IMR-90 (cell line): ENCODE data around the gene PSPH. TPM values are rescaled to one million over a fixed set of nuclear protein-coding genes. Genes with fewer than 3 reads are reported as not detected.

Experiments
- ATAC-seq: fragments of 200-7000 bp; cut with Tn5 transposase; 2 replicates; pipeline ENCODE4 v1.9.1; 2020; ENCODE audit warnings: low read depth, mild to moderate bottlenecking, moderate library complexity
- BruUV-seq: library from RNA; stranded (reverse); fragments of 400-500 nt; replicated peaks from 2 replicates; lab custom pipeline; 2021; lab: Mats Ljungman, UMichigan
- CTCF ChIA-PET: fragments of 300-600 bp; formaldehyde crosslinking; extraction: SDS; loops from one replicate; lab custom pipeline; 2021; ENCODE audit warnings: antibody characterized with exemption; lab: Yijun Ruan, JAX
- POLR2A ChIA-PET: fragments of 300-600 bp; sonication (Branson Sonifier 250); formaldehyde crosslinking; loops from one replicate; lab custom pipeline; 2022; ENCODE audit warnings: antibody characterized with exemption; ENCODE audit not compliant: unreplicated experiment; lab: Charles Lee
- DNase-seq: peaks from one replicate; pipeline ENCODE4 v3.0.0; 2013
- H2AFZ ChIP-seq: replicated peaks from 2 replicates; pipeline ENCODE3; 2013; ENCODE audit warnings: low read length, mild to moderate bottlenecking; ENCODE audit not compliant: poor library complexity
- H2AK5ac ChIP-seq: 2 replicates; pipeline ENCODE4 v1.6.1; 2013; ENCODE audit warnings: low read depth, low read length, inconsistent platforms
- H2AK9ac ChIP-seq: replicated peaks from 2 replicates; pipeline ENCODE3; 2013; ENCODE audit warnings: mild to moderate bottlenecking, low read depth, low read length, moderate library complexity; ENCODE audit not compliant: poor library complexity
- H2BK120ac ChIP-seq: 2 replicates; pipeline ENCODE4 v1.6.1; 2013; ENCODE audit warnings: low read depth, low read length, inconsistent platforms
- H2BK15ac ChIP-seq: 3 replicates; pipeline ENCODE4 v1.6.1; 2013; ENCODE audit warnings: low read depth, low read length, inconsistent platforms
- H2BK20ac ChIP-seq: 2 replicates; pipeline ENCODE4 v1.6.1; 2013; ENCODE audit warnings: low read depth, mild to moderate bottlenecking, inconsistent platforms, low read length, moderate library complexity
- H2BK5ac ChIP-seq: 2 replicates; pipeline ENCODE4 v1.6.1; 2013; ENCODE audit warnings: mild to moderate bottlenecking, low read depth, low read length, inconsistent platforms; ENCODE audit not compliant: poor library complexity, severe bottlenecking
- H3K14ac ChIP-seq: replicated peaks from 2 replicates; pipeline ENCODE4 v1.6.1; 2013; ENCODE audit warnings: low read depth, low read length, inconsistent platforms
- H3K18ac ChIP-seq: 2 replicates; pipeline ENCODE4 v1.6.1; 2013; ENCODE audit warnings: low read depth, low read length, control low read depth
- H3K23ac ChIP-seq: 2 replicates; pipeline ENCODE4 v1.6.1; 2013; ENCODE audit warnings: low read depth, low read length, inconsistent platforms
- H3K27ac ChIP-seq: 2 replicates; pipeline ENCODE4 v1.5.1; 2013; ENCODE audit warnings: mild to moderate bottlenecking, control low read depth, low read length; ENCODE audit not compliant: insufficient read depth
- H3K27me3 ChIP-seq: 2 replicates; pipeline ENCODE4 v1.6.1; 2013; ENCODE audit warnings: low read length; ENCODE audit not compliant: control insufficient read depth, insufficient read depth
- H3K36me3 ChIP-seq: 2 replicates; pipeline ENCODE4 v1.6.1; 2013; ENCODE audit warnings: low read length, mixed read lengths; ENCODE audit not compliant: control insufficient read depth, insufficient read depth
- H3K4ac ChIP-seq: 2 replicates; pipeline ENCODE4 v1.6.1; 2013; ENCODE audit warnings: low read depth, low read length, inconsistent platforms
- H3K4me1 ChIP-seq: 2 replicates; pipeline ENCODE4 v1.6.1; 2013; ENCODE audit warnings: low read length, mixed read lengths; ENCODE audit not compliant: control insufficient read depth, insufficient read depth
- H3K4me2 ChIP-seq: 2 replicates; pipeline ENCODE4 v1.6.1; 2013; ENCODE audit warnings: low read depth, mild to moderate bottlenecking, control low read depth, low read length, moderate library complexity
- H3K4me3 ChIP-seq: 2 replicates; pipeline ENCODE4 v1.5.1; 2013; ENCODE audit warnings: low read depth, mild to moderate bottlenecking, control low read depth, low read length, moderate library complexity; ENCODE audit not compliant: insufficient read depth
- H3K56ac ChIP-seq: 2 replicates; pipeline ENCODE4 v1.6.1; 2013; ENCODE audit warnings: low read length, inconsistent platforms; ENCODE audit not compliant: insufficient read depth; ENCODE audit errors: extremely low read depth
- H3K79me1 ChIP-seq, 2 experiments: 2 replicates each; pipeline ENCODE4 v1.6.1; 2013; ENCODE audit warnings: low read length in 2 of 2, inconsistent platforms in 1 of 2, low read depth in 1 of 2
- H3K9ac ChIP-seq: 2 replicates; pipeline ENCODE4 v1.6.1; 2013; ENCODE audit warnings: low read depth, low read length, control low read depth
- H3K9me1 ChIP-seq: 2 replicates; pipeline ENCODE4 v1.6.1; 2013; ENCODE audit warnings: low read length, inconsistent platforms; ENCODE audit not compliant: insufficient read depth
- H3K9me3 ChIP-seq: 2 replicates; pipeline ENCODE4 v1.6.1; 2013; ENCODE audit warnings: low read length; ENCODE audit not compliant: control insufficient read depth, insufficient read depth
- H4K20me1 ChIP-seq: 2 replicates; pipeline ENCODE4 v1.6.1; 2013; ENCODE audit warnings: low read length, inconsistent platforms; ENCODE audit not compliant: insufficient read depth
- H4K5ac ChIP-seq: 2 replicates; pipeline ENCODE4 v1.6.1; 2013; ENCODE audit warnings: mild to moderate bottlenecking, low read depth, low read length, control low read depth
- H4K8ac ChIP-seq, 2 experiments: 2 replicates each; pipeline ENCODE4 v1.6.1; 2013; ENCODE audit warnings: low read depth in 2 of 2, low read length in 2 of 2, control low read depth in 1 of 2, inconsistent platforms in 1 of 2
- H4K91ac ChIP-seq: 2 replicates; pipeline ENCODE4 v1.6.1; 2013; ENCODE audit warnings: low read depth, low read length, inconsistent platforms; ENCODE audit not compliant: insufficient read depth
- CEBPB ChIP-seq: IDR thresholded peaks from 2 replicates; pipeline ENCODE4 v1.6.1; 2012; ENCODE audit warnings: low read depth, low read length, improper control_type of control experiment
- CHD1 ChIP-seq: IDR thresholded peaks from 2 replicates; pipeline ENCODE4 v1.6.1; 2012; ENCODE audit warnings: low read depth, low read length, improper control_type of control experiment
- ELK1 ChIP-seq: fragments of 150-350 bp; IDR thresholded peaks from 2 replicates; pipeline ENCODE4 v1.6.1; 2016; ENCODE audit warnings: low read depth, mild to moderate bottlenecking, low read length, moderate library complexity, borderline replicate concordance
- MAFK ChIP-seq: IDR thresholded peaks from 2 replicates; pipeline ENCODE4 v1.6.1; 2012; ENCODE audit warnings: low read depth, low read length, improper control_type of control experiment
- MAZ ChIP-seq: IDR thresholded peaks from 2 replicates; pipeline ENCODE4 v1.6.1; 2012; ENCODE audit warnings: low read depth, mild to moderate bottlenecking, low read length, improper control_type of control experiment, moderate library complexity, borderline replicate concordance
- MXI1 ChIP-seq: IDR thresholded peaks from 2 replicates; pipeline ENCODE4 v1.6.1; 2012; ENCODE audit warnings: low read depth, mild to moderate bottlenecking, low read length, moderate library complexity, borderline replicate concordance
- NFE2L2 ChIP-seq: fragments of 150-350 bp; IDR thresholded peaks from 2 replicates; pipeline ENCODE4 v1.6.1; 2016; ENCODE audit warnings: low read depth, mild to moderate bottlenecking, low read length
- RAD21 ChIP-seq: IDR thresholded peaks from 2 replicates; pipeline ENCODE4 v1.6.1; 2012; ENCODE audit warnings: low read length, improper control_type of control experiment
- RCOR1 ChIP-seq: IDR thresholded peaks from 2 replicates; pipeline ENCODE4 v1.6.1; 2012; ENCODE audit warnings: mild to moderate bottlenecking, low read length, improper control_type of control experiment; ENCODE audit not compliant: insufficient replicate concordance
- RFX5 ChIP-seq: IDR thresholded peaks from 2 replicates; pipeline ENCODE4 v1.8.0; 2012; ENCODE audit warnings: low read depth, mild to moderate bottlenecking, low read length, moderate library complexity
- SMC3 ChIP-seq: fragments of 150-350 bp; IDR thresholded peaks from 2 replicates; pipeline ENCODE4 v1.6.1; 2016; ENCODE audit warnings: low read depth, mild to moderate bottlenecking, antibody characterized with exemption, low read length, moderate library complexity
- WGBS, 2 experiments: methylation state at CpG; one replicate each; pipeline versions ENCODE4 v1.1.5 to v1.1.7; 2013; ENCODE audit warnings: missing lambda C conversion rate in 2 of 2; ENCODE audit not compliant: insufficient read length in 1 of 2; ENCODE audit errors: extremely low coverage in 2 of 2; 5-methylcytosine and 5-hydroxymethylcytosine counted together
- dilution Hi-C: fragments of 300-500 bp; cut with HindIII; formaldehyde crosslinking; loops from one replicate; pipeline ENCODE4 v1.14.3; 2018; ENCODE audit warnings: low sequenced_read_pairs; ENCODE audit not compliant: unreplicated experiment
- in situ Hi-C: fragments of 300-500 bp; cut with MboI; formaldehyde crosslinking; loops from 3 replicates; pipeline ENCODE4 v1.14.3; 2019; ENCODE audit warnings: low sequenced_read_pairs, inconsistent platforms, mixed read lengths
- intact Hi-C: fragments of 100-400 bp; cut with micrococcal nuclease; formaldehyde crosslinking; loops from 2 replicates; pipeline ENCODE4 v1.10.0; 2022
- polyA plus RNA-seq, 3 experiments: library from polyadenylated mRNA; depleted of rRNA; stranded (reverse); fragments of >200 nt; gene quantifications; 2 replicates each; pipeline ENCODE4 v1.2.3, GENCODE V29; 2012; ENCODE audit warnings: low replicate concordance in 1 of 3
- total RNA-seq: library from RNA; depleted of rRNA; stranded (reverse); fragments of >200 nt; gene quantifications from 2 replicates; pipeline ENCODE4 v1.2.3, GENCODE V29; 2012
- TF ChIP-seq, protein P1 (sequence below): fragments of 150-350 bp; IDR thresholded peaks from 2 replicates; pipeline ENCODE4 v1.6.1; 2017; ENCODE audit warnings: mild to moderate bottlenecking, antibody characterized with exemption, low read length, low read depth

Gene PSPH
- total and polyA plus RNA-seq, 2 of the 4 experiments (the other 2 are of a cell fraction), result 31.8 to 48.4 TPM

GRCh38 chr7:55977831-55978230 lies 73.4 kb downstream of the PSPH start:
- H3K18ac ChIP-seq, result no peak overlapping the region
- ATAC-seq (peak; percentile 46; the same call in 1 of the 2 replicates), DNase-seq (peak; percentile 60)
- H3K4ac ChIP-seq, result no peak overlapping the region
- no peak overlapping the region for H2BK5ac ChIP-seq
- in situ Hi-C loops, result no loop called here
- no peak overlapping the region for H3K56ac ChIP-seq
- ChIA-PET POLR2A (no interaction called here), CTCF (interaction anchor here (0.6 kb wide), 1 partner anchor 8 kb away, joined by 3 read pairs; no protein-coding TSS in a partner anchor)
- H3K4me1 ChIP-seq, result no peaks in the 10 kb centered on the region
- H2AFZ ChIP-seq, result no peak overlapping the region
- H4K8ac ChIP-seq, result no peak overlapping the region
- H3K79me1 ChIP-seq, result peaks cover 18 to 21% of the 10 kb centered on the region in 2 experiments; a peak in 3 of 4 replicates
- no peak overlapping the region for H2AK5ac ChIP-seq
- no CpG with 5 or more reads among the region's 4 CpGs for WGBS, 2 experiments
- H3K4me3 ChIP-seq, result no peak overlapping the region
- H3K9me1 ChIP-seq, result peaks cover 11% of the 10 kb centered on the region; the same call in 1 of the 2 replicates
- no peak for TF ChIP-seq MAZ
- no peak for TF ChIP-seq ELK1
- no peak for TF ChIP-seq NFE2L2
- no peak for TF ChIP-seq SMC3
- TF ChIP-seq, protein P1, sequence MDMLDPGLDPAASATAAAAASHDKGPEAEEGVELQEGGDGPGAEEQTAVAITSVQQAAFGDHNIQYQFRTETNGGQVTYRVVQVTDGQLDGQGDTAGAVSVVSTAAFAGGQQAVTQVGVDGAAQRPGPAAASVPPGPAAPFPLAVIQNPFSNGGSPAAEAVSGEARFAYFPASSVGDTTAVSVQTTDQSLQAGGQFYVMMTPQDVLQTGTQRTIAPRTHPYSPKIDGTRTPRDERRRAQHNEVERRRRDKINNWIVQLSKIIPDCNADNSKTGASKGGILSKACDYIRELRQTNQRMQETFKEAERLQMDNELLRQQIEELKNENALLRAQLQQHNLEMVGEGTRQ, result no peak
- no peak for TF ChIP-seq RAD21
- TF ChIP-seq RFX5, result no peak
- TF ChIP-seq MXI1, result no peak
- TF ChIP-seq MAFK, result no peak
- no peak for TF ChIP-seq RCOR1
- TF ChIP-seq CHD1, result no peak
- no peak for TF ChIP-seq CEBPB
- intact Hi-C loops, result no loop called here
- no peaks in the 10 kb centered on the region for H3K9me3 ChIP-seq
- no peak overlapping the region for H3K23ac ChIP-seq
- dilution Hi-C loops, result no loop called here
- no peak overlapping the region for H3K27ac ChIP-seq
- no peak overlapping the region for H4K91ac ChIP-seq
- no peak overlapping the region for H2BK20ac ChIP-seq
- H3K14ac ChIP-seq, result no peak overlapping the region
- no peak overlapping the region for H2BK15ac ChIP-seq
- H3K4me2 ChIP-seq, result peak overlapping the region; percentile 22; the same call in 1 of the 2 replicates
- no peak overlapping the region for H2AK9ac ChIP-seq
- H3K9ac ChIP-seq, result no peak overlapping the region
- no peaks in the 10 kb centered on the region for H3K27me3 ChIP-seq
- no peak overlapping the region for H4K5ac ChIP-seq
- H2BK120ac ChIP-seq, result no peak overlapping the region
- no TSS peak for BruUV-seq
- peaks cover 26% of the 10 kb centered on the region for H3K36me3 ChIP-seq
- H4K20me1 ChIP-seq, result peaks cover 9% of the 10 kb centered on the region
